Stimulated activated CD8-positive, alpha-beta memory T cell treated with anti-CD3 and anti-CD28 coated beads, Interleukin-15, amount 100 ng/mL, for 4 hours (primary cell): ENCODE results near the gene PAAF1.
A peak's percentile ranks its signal among the peaks of the same experiment; 100 is the strongest.

Source experiments
- DNase-seq, 2 donors: peaks; one replicate each; pipeline ENCODE4 v3.0.0-alpha.2; 2020; ENCODE audit warnings: low read depth in 2 of 2

Gene PAAF1, protein sequence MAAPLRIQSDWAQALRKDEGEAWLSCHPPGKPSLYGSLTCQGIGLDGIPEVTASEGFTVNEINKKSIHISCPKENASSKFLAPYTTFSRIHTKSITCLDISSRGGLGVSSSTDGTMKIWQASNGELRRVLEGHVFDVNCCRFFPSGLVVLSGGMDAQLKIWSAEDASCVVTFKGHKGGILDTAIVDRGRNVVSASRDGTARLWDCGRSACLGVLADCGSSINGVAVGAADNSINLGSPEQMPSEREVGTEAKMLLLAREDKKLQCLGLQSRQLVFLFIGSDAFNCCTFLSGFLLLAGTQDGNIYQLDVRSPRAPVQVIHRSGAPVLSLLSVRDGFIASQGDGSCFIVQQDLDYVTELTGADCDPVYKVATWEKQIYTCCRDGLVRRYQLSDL

GRCh38 chr11:73876424-73877310, at the start of gene PAAF1, which contains the start of gene COA4:
Gene PAAF1 (plus strand): TSS chr11:73876999. CDS start chr11:73877022, 23 bp downstream.
Gene COA4 (minus strand): TSS chr11:73876846. CDS start chr11:73873378, 3,468 bp downstream.
- peak; percentile 86 to 91 for DNase-seq

DNA sequence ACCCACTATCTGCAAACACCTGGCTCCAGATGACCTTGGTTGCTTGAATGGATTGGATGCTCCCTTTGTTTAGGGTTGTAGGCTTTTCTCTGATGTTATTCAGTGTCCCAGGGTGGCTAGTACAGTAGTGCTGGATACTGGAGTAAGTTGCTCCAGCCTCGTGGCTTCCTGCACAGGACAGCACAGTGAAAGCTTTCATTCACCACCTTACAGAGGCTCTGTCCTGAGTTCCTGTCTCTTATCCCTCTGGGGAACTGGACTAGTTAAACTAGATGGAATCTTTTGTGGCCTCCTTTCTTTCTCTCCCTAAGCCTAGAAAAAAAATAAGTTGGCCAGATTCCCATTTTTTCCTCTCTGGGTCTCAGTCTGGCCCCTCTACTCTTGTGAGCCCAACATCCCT, 46.5 kb upstream of the PAAF1 start:
- DNase-seq: no peak

- no peak for DNase-seq
Measured at GRCh38 chr11:73833067-73833466, 43.7 kb upstream of the PAAF1 start.

DNA sequence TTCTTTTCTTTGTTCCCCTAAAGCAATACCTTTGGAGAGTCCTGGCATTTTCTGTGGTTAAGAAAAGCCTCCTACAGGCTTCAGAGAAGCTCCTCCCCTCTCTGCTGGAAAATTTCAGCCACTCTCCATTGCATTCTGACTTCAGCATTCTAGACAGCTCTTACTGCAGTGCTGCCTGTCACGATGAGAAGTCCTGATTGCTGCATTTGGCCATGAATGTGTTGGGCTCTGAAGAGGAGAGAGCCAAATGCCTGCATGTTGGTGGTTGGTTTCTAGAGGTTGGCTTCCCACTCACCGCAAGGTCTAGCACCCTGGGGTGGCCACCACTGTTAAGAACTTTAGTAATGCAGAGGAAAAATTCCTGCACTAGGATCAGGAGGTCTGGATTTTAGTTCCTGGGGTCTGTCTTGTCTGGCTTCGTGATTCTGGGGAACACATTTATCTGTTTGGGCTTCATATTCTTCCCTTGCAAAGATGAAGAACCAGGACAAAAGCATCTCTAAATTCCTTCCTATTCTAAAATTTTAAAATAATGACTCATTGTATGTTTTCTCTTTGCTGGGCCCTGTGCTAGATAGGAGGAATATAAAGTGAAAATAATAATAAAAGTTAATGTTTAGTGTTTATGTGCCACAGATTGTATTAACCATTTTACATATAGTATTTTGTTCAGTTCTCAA, 38.2 kb upstream of the PAAF1 start:
- no peak for DNase-seq

GRCh38 chr11:73839123-73839457, 37.7 kb upstream of the PAAF1 start:
- no peak for DNase-seq

DNA sequence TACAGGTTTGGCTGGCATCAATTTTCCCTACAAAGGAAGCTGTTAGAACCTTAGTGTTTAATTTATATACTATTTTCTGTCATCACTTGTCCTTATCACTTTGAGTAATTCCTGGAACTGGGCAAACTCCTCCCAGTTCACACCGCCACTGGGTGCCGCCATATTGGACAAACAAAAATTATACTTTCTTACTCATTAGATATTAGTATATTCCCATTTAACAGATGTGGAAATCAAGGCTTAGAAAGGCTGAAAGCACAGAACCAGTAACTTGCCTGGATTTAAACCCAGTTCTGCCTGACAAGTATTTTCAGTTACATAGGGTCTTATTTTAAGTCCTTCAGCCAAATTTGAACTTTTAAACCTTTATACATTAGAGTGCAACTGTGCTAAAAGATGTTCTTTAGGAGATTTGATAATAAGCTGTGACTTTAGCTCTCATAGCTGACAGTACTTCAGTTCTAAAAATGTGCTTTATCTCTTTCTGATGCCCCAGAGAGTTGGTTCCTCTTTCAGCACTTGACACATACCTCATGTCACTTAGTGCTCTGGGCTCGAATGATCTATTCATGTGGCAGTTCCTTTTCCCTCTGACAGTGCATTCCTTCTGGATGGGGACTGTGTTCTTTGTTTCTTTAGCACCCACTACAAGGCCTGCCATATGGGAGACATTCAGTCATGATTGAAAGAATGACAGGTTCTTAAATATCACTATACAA, 25.6 kb upstream of the PAAF1 start:
- no peak for DNase-seq

- DNase-seq: no peak
Measured at GRCh38 chr11:73852049-73852448, 24.8 kb upstream of the PAAF1 start.

GRCh38 chr11:73854680-73855079, 22.1 kb upstream of the PAAF1 start:
- DNase-seq: no peak

DNA sequence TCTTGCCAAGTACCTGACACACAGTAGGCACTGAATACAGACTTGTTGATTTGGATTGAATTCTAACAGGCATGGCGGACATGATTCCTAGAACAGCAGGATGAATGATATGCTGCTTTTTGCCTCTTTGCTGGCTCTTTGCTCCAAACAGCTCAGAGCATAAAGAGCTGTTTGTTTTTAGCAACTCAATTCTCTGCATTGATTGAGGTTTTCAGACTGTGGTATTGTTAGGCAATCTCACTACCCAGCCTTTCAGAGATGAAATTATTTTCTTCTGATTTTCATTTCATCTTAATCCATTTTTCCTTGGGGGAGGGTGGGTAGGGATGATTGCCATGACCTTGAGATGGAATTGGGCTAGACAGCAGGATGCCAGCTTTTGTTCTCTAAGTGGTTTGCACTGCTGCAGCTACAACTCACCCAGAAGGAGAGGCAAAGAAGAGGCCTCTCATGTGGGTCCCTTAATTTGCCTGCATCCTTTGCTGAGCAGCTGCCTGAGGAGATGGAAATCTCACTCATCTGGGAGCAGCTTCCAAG, 20.7 kb upstream of the PAAF1 start:
- DNase-seq: no peak

GRCh38 chr11:73859671-73860070, 17.1 kb upstream of the PAAF1 start:
- DNase-seq: no peak

- DNase-seq: no peak
Measured at GRCh38 chr11:73860202-73860601, 16.6 kb upstream of the PAAF1 start.

- DNase-seq: no peak
Measured at GRCh38 chr11:73862986-73863385, 13.8 kb upstream of the PAAF1 start.

GRCh38 chr11:73866095-73866579, 10.7 kb upstream of the PAAF1 start:
- no peak for DNase-seq

- DNase-seq: no peak
Measured at GRCh38 chr11:73866586-73866996, 10.2 kb upstream of the PAAF1 start.

- DNase-seq: no peak
Measured at GRCh38 chr11:73869332-73869949, 7.4 kb upstream of the PAAF1 start.

DNA sequence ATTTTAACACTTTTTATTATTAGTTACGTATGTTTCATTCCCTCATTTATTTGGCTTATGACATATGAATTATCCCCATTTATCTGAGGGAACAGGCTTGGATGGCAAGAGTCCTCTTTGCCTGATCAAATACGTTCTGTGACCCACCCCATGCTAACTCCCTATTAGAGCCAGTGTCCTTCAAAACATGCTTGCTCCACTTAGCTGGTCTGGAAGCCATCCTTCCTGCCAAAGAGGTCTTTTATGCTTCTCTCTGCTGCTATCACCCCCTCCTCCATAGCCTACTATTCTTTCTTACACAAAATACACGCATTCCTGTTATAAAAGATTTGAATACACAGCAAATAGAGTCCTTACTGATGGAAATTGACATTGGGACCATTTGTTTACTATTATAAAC, 6.5 kb upstream of the PAAF1 start:
- no peak for DNase-seq

DNA sequence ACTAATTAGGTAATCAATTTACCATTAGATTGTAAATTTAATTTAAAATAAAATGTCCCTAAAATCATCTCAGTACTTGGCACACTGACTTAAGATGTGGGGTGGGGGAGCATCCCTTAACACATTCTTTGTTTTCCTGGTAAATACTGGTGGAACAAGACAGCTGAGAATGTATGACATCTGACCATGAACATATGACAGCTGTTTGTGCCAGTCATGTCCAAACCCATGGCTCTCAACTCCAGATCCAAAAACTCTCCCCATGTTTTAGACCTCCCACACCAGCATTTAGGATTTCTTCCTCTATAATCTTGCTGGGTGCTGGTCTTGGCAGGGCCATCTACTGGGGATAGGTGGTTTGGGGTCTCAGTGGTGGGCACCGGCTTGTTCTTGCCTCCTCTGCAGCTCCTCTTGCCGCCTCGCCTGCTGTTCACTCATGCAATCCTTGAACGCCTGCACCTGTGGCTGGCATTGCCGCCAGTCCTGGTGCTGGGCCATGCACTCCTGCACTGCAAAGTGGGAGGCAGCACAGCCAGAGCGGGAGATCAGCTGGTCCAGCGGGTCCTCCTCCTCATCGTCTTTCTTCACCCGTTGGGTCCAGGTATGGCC, 3.9 kb upstream of the PAAF1 start:
- DNase-seq: no peak

DNA sequence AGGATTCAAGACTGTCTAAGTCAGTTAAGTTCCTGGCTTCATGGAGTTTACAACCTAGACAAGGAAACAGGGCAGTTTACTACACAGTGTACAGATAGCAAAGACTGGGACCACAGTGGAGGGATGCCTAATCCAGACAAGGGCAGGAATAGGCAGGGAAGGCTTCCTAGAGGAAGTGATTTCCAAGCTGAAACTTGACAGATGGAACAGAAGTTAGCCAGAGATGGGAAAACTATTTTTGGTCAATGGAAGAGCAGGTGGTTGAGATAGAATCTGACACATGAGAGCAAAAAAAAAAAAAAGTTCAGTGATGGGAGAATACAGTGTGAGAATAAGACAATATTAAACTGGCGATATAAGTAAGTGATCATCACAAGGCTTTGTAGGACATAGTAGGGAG, 1.4 kb upstream of the PAAF1 start:
- no peak for DNase-seq

- DNase-seq: no peak
Measured at GRCh38 chr11:73875840-73876239, 959 bp upstream of the PAAF1 start.

GRCh38 chr11:73878771-73879170, 2.0 kb downstream of the PAAF1 start:
- no peak for DNase-seq
